ENCODE data around the gene DIP2C. TPM values are rescaled to one million over a fixed set of nuclear protein-coding genes. Genes with fewer than 3 reads are reported as not detected.
"Not testable (repeated sequence)": the region's sequence is repeated elsewhere in the genome, so short reads cannot be mapped to it uniquely, and the experiment has no call there.

Gene DIP2C
- total RNA-seq, 1 experiment from 2014 or later = 11.4 TPM

GRCh38 chr10:635088-635861 is 54.2 kb downstream of the DIP2C start:
- CTCF ChIA-PET = no interaction called here

GRCh38 chr10:634256-634655 is 55.2 kb downstream of the DIP2C start:
- Mint-ChIP-seq H3K9me3 (ENCODE audit: unreplicated experiment) (no peaks in the 10 kb centered on the region), H3K36me3 (ENCODE audit: insufficient read depth, unreplicated experiment) (no peaks in the 10 kb centered on the region), H3K27ac (ENCODE audit: unreplicated experiment) (no peak overlapping the region), H3K4me3 (ENCODE audit: unreplicated experiment) (no peak overlapping the region), H3K4me1 (ENCODE audit: low read depth, unreplicated experiment) (no peaks in the 10 kb centered on the region), H3K27me3 (ENCODE audit: insufficient read depth, unreplicated experiment) (no peaks in the 10 kb centered on the region)
- ChIA-PET CTCF (no interaction called here), POLR2A (no interaction called here)
- H3K36me3 ChIP-seq (ENCODE audit: control insufficient read depth, insufficient read depth, low read length) = no peaks in the 10 kb centered on the region
- no peak for TF ChIP-seq CTCF (IDR thresholded peaks at IDR 0.05; ENCODE audit: insufficient read depth in 1 of 2, low read depth in 1 of 2, low read length in 1 of 2, severe bottlenecking in 1 of 2, unreplicated experiment in 1 of 2)
- H3K27me3 ChIP-seq (replicated peaks; ENCODE audit: control insufficient read depth, insufficient read depth, low read length) = no peaks in the 10 kb centered on the region
- no peaks in the 10 kb centered on the region for H3K9me3 ChIP-seq
- H3K4me1 ChIP-seq = no peaks in the 10 kb centered on the region
- intact Hi-C loops (cut with micrococcal nuclease; ENCODE audit: unreplicated experiment) = no loop called here
- BruUV-seq (replicated peaks) = no TSS peak
- no peak overlapping the region for H3K4me3 ChIP-seq (ENCODE audit: low read depth, low read length)
- DNase-seq = no peak

More at GRCh38 chr10:635088-635861, 54.2 kb downstream of the DIP2C start:
- Histone ChIP-seq H3K4me3 (ENCODE audit: low read depth, low read length) (no peak overlapping the region), H3K9me3 (no peaks in the 10 kb centered on the region), H3K36me3 (ENCODE audit: control insufficient read depth, insufficient read depth, low read length) (no peaks in the 10 kb centered on the region), H3K27me3 (replicated peaks; ENCODE audit: control insufficient read depth, insufficient read depth, low read length) (no peaks in the 10 kb centered on the region), H3K4me1 (no peaks in the 10 kb centered on the region)
- POLR2A ChIA-PET = no interaction called here
- peak in 1 of 2 experiments; percentile 20 for DNase-seq
- Mint-ChIP-seq H3K4me3 (ENCODE audit: unreplicated experiment) (no peak overlapping the region), H3K27ac (ENCODE audit: unreplicated experiment) (no peak overlapping the region), H3K9me3 (ENCODE audit: unreplicated experiment) (no peaks in the 10 kb centered on the region), H3K4me1 (ENCODE audit: low read depth, unreplicated experiment) (no peaks in the 10 kb centered on the region), H3K36me3 (ENCODE audit: insufficient read depth, unreplicated experiment) (no peaks in the 10 kb centered on the region), H3K27me3 (ENCODE audit: insufficient read depth, unreplicated experiment) (no peaks in the 10 kb centered on the region)
- TF ChIP-seq CTCF (IDR thresholded peaks at IDR 0.05; ENCODE audit: insufficient read depth in 1 of 2, low read depth in 1 of 2, low read length in 1 of 2, severe bottlenecking in 1 of 2, unreplicated experiment in 1 of 2) = no peak
- intact Hi-C loops (cut with micrococcal nuclease; ENCODE audit: unreplicated experiment) = no loop called here
- BruUV-seq (replicated peaks) = no TSS peak

- Histone ChIP-seq H3K4me1 (no peaks in the 10 kb centered on the region), H3K4me3 (ENCODE audit: low read depth, low read length) (no peak overlapping the region), H3K36me3 (ENCODE audit: control insufficient read depth, insufficient read depth, low read length) (no peaks in the 10 kb centered on the region), H3K27me3 (replicated peaks; ENCODE audit: control insufficient read depth, insufficient read depth, low read length) (no peaks in the 10 kb centered on the region), H3K9me3 (no peaks in the 10 kb centered on the region)
- Mint-ChIP-seq H3K27me3 (ENCODE audit: insufficient read depth, unreplicated experiment) (no peaks in the 10 kb centered on the region), H3K4me1 (ENCODE audit: low read depth, unreplicated experiment) (no peaks in the 10 kb centered on the region), H3K4me3 (ENCODE audit: unreplicated experiment) (no peak overlapping the region), H3K9me3 (ENCODE audit: unreplicated experiment) (no peaks in the 10 kb centered on the region), H3K27ac (ENCODE audit: unreplicated experiment) (no peak overlapping the region), H3K36me3 (ENCODE audit: insufficient read depth, unreplicated experiment) (peaks cover under 1% of the 10 kb centered on the region)
- DNase-seq = peak in 1 of 2 experiments; percentile 28
- ChIA-PET CTCF (no interaction called here), POLR2A (no interaction called here)
- intact Hi-C loops (cut with micrococcal nuclease; ENCODE audit: unreplicated experiment) = no loop called here
- no peak for TF ChIP-seq CTCF (IDR thresholded peaks at IDR 0.05; ENCODE audit: insufficient read depth in 1 of 2, low read depth in 1 of 2, low read length in 1 of 2, severe bottlenecking in 1 of 2, unreplicated experiment in 1 of 2)
- no TSS peak for BruUV-seq (replicated peaks)
These were observed 55.9 kb downstream of the DIP2C start for GRCh38 chr10:633279-634245.

- H3K4me3 Mint-ChIP-seq (ENCODE audit: unreplicated experiment); BruUV-seq (replicated peaks); CTCF ChIA-PET; H3K27me3 ChIP-seq (replicated peaks; ENCODE audit: control insufficient read depth, insufficient read depth, low read length); POLR2A ChIA-PET; intact Hi-C loops (cut with micrococcal nuclease; ENCODE audit: unreplicated experiment); H3K4me1 ChIP-seq; H3K4me3 ChIP-seq (ENCODE audit: low read depth, low read length); H3K36me3 ChIP-seq (ENCODE audit: control insufficient read depth, insufficient read depth, low read length); H3K9me3 ChIP-seq; H3K27me3 Mint-ChIP-seq (ENCODE audit: insufficient read depth, unreplicated experiment); H3K36me3 Mint-ChIP-seq (ENCODE audit: insufficient read depth, unreplicated experiment); H3K9me3 Mint-ChIP-seq (ENCODE audit: unreplicated experiment); H3K4me1 Mint-ChIP-seq (ENCODE audit: low read depth, unreplicated experiment); H3K27ac Mint-ChIP-seq (ENCODE audit: unreplicated experiment): not testable (repeated sequence)
- DNase-seq = peak in 1 of 2 experiments; percentile 22
These were observed 56.7 kb downstream of the DIP2C start for GRCh38 chr10:632807-633177.
